Measurements from ENCODE around the gene ACMSD. TPM values are rescaled to one million over a fixed set of nuclear protein-coding genes. Genes with fewer than 3 reads are reported as not detected.

The ACMSD gene
- total and polyA plus RNA-seq, 2 of the 4 experiments (the other 2 are of a cell fraction), result not detected

DNA sequence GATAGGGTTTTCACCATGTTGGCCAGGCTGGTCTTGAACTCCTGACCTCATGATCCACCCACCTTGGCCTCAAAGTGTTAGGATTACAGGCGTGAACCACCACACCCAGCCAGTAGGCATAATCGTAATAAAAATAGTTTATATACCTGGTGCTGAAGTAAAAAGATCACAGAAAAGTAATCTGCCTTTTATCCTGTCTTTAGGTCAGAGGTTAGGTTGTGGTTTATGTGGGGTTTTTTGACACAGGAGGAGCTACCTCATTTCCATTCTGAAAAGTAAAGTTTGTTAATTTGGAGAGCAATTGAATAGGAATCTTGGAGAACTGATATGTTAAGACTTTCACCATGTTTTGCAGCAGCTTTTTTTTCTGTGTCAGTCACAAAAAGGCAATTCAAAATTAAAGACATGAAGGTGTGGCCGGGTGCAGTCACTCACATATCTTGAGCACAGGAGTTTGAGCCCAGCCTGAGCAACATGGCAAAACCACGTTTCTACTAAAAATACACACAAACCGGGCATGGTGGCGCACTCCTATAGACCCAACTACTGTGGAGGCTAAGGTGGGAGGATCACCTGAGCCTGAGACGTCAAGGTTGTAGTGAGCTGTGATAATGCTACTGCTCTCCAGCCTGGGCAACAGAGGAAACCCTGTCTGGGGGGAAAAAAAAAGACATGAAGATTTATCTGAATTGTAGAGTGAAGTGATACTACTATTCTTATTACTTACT is 111.7 kb downstream of the ACMSD start:
- no peak overlapping the region for H3K27ac ChIP-seq (ENCODE audit: insufficient read depth, low read length)
- no peak for DNase-seq
- ChIA-PET CTCF (no interaction called here), POLR2A (ENCODE audit: unreplicated experiment) (no interaction called here)
- no peak overlapping the region for H4K8ac ChIP-seq (ENCODE audit: low read depth in 2 of 2, low read length in 2 of 2)
- no peak overlapping the region for H4K91ac ChIP-seq (ENCODE audit: insufficient read depth, low read depth, low read length)
- 0 out of 2 replicates have a peak, but pooled peaks cover 2% of the 10 kb centered on the region for H3K4me1 ChIP-seq (ENCODE audit: control insufficient read depth, insufficient read depth, low read length)
- dilution Hi-C loops (cut with HindIII; ENCODE audit: low sequenced_read_pairs, unreplicated experiment), result no loop called here
- H3K9me1 ChIP-seq (ENCODE audit: insufficient read depth, low read length), result peaks cover 8% of the 10 kb centered on the region; the same call in 1 of the 2 replicates
- no TSS peak for BruUV-seq (replicated peaks)
- no peak overlapping the region; the same call in 1 of the 2 replicates for H3K56ac ChIP-seq (ENCODE audit: extremely low read depth, insufficient read depth, low read length)
- no peak overlapping the region for H2BK5ac ChIP-seq (ENCODE audit: low read depth, low read length, poor library complexity, severe bottlenecking)
- no peak overlapping the region for H3K23ac ChIP-seq (ENCODE audit: low read depth, low read length)
- H2AK5ac ChIP-seq (ENCODE audit: low read depth, low read length), result no peak overlapping the region
- peaks cover 8% of the 10 kb centered on the region; the same call in 1 of the 2 replicates for H4K20me1 ChIP-seq (ENCODE audit: insufficient read depth, low read length)
- no peak overlapping the region for H3K9ac ChIP-seq (ENCODE audit: low read depth, low read length)
- H2BK20ac ChIP-seq (ENCODE audit: low read depth, low read length), result no peak overlapping the region
- H2AK9ac ChIP-seq (replicated peaks; ENCODE audit: low read depth, low read length, poor library complexity), result no peak overlapping the region
- peaks cover 30% of the 10 kb centered on the region for H3K36me3 ChIP-seq (ENCODE audit: control insufficient read depth, insufficient read depth, low read length)
- H3K79me1 ChIP-seq (ENCODE audit: low read depth in 1 of 2, low read length in 2 of 2), result peaks cover 13 to 43% of the 10 kb centered on the region in 2 experiments; a peak in 3 of 4 replicates
- H3K18ac ChIP-seq (ENCODE audit: low read depth, low read length), result no peak overlapping the region
- no peaks in the 10 kb centered on the region for H3K27me3 ChIP-seq (ENCODE audit: control insufficient read depth, insufficient read depth, low read length)
- no peak overlapping the region for H3K4me3 ChIP-seq (ENCODE audit: insufficient read depth, low read depth, low read length)
- no peaks in the 10 kb centered on the region for H3K9me3 ChIP-seq (ENCODE audit: control insufficient read depth, insufficient read depth, low read length)
- H3K14ac ChIP-seq (replicated peaks; ENCODE audit: low read depth, low read length), result no peak overlapping the region
- in situ Hi-C loops (cut with MboI; ENCODE audit: low sequenced_read_pairs), result no loop called here
- H3K4ac ChIP-seq (ENCODE audit: low read depth, low read length), result no peak overlapping the region
- TF ChIP-seq, protein P1, sequence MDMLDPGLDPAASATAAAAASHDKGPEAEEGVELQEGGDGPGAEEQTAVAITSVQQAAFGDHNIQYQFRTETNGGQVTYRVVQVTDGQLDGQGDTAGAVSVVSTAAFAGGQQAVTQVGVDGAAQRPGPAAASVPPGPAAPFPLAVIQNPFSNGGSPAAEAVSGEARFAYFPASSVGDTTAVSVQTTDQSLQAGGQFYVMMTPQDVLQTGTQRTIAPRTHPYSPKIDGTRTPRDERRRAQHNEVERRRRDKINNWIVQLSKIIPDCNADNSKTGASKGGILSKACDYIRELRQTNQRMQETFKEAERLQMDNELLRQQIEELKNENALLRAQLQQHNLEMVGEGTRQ (IDR thresholded peaks at IDR 0.05; ENCODE audit: low read depth, low read length), result no peak
- TF ChIP-seq, protein P2, sequence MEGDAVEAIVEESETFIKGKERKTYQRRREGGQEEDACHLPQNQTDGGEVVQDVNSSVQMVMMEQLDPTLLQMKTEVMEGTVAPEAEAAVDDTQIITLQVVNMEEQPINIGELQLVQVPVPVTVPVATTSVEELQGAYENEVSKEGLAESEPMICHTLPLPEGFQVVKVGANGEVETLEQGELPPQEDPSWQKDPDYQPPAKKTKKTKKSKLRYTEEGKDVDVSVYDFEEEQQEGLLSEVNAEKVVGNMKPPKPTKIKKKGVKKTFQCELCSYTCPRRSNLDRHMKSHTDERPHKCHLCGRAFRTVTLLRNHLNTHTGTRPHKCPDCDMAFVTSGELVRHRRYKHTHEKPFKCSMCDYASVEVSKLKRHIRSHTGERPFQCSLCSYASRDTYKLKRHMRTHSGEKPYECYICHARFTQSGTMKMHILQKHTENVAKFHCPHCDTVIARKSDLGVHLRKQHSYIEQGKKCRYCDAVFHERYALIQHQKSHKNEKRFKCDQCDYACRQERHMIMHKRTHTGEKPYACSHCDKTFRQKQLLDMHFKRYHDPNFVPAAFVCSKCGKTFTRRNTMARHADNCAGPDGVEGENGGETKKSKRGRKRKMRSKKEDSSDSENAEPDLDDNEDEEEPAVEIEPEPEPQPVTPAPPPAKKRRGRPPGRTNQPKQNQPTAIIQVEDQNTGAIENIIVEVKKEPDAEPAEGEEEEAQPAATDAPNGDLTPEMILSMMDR (conservative IDR thresholded peaks at IDR 0.05; ENCODE audit: low read depth, low read length), result no peak
- TF ChIP-seq MAZ (IDR thresholded peaks at IDR 0.05; ENCODE audit: borderline replicate concordance, low read depth, low read length) (no peak), RAD21 (IDR thresholded peaks at IDR 0.05; ENCODE audit: low read length) (no peak), FOS (IDR thresholded peaks at IDR 0.05; ENCODE audit: low read depth, low read length) (no peak), BHLHE40 (IDR thresholded peaks at IDR 0.05; ENCODE audit: low read depth, low read length) (no peak), MAFK (IDR thresholded peaks at IDR 0.05; ENCODE audit: low read depth, low read length) (no peak), RFX5 (IDR thresholded peaks at IDR 0.05; ENCODE audit: low read depth, low read length) (no peak), RCOR1 (IDR thresholded peaks at IDR 0.05; ENCODE audit: insufficient replicate concordance, low read length) (no peak)
- no peak overlapping the region for H2BK15ac ChIP-seq (ENCODE audit: low read depth, low read length)
- H2BK120ac ChIP-seq (ENCODE audit: low read depth, low read length), result no peak overlapping the region
- H2AFZ ChIP-seq (replicated peaks; ENCODE audit: low read length, poor library complexity), result no peak overlapping the region
- intact Hi-C loops (cut with micrococcal nuclease), result no loop called here
- WGBS, 2 experiments (ENCODE audit: extremely low coverage in 2 of 2, insufficient read length in 1 of 2), result no CpG with 5 or more reads among the region's 7 CpGs
- ATAC-seq (ENCODE audit: low read depth), result no peak
- H4K5ac ChIP-seq (ENCODE audit: low read depth, low read length), result no peak overlapping the region
- no peak overlapping the region for H3K4me2 ChIP-seq (ENCODE audit: low read depth, low read length)
